Measurements from ENCODE around the gene GRIA1.

Gene GRIA1

DNA sequence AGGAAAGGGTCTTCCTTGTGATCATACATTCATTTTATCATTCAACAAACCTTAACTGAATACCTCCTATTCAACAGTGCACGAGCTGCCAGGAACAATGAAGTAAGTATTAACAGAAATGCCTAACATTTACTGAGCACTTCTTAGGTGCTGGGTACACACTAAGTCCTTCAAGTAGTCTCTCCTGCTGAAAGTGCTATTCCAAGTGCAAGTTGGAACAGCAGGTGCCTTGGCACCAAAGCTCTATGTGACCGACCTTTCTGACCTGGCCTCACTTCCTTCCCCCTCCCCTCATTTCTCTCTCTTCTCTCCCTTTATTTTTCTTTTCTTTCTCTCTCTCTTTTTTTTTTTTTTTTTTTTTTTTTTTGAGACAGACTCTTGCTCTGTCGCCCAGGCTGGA lies 94.5 kb downstream of the GRIA1 start:
- no peak overlapping the region for H3K4me3 ChIP-seq (ENCODE audit: low read depth, low read length)
- no peak for DNase-seq (ENCODE audit: low read depth)

DNA sequence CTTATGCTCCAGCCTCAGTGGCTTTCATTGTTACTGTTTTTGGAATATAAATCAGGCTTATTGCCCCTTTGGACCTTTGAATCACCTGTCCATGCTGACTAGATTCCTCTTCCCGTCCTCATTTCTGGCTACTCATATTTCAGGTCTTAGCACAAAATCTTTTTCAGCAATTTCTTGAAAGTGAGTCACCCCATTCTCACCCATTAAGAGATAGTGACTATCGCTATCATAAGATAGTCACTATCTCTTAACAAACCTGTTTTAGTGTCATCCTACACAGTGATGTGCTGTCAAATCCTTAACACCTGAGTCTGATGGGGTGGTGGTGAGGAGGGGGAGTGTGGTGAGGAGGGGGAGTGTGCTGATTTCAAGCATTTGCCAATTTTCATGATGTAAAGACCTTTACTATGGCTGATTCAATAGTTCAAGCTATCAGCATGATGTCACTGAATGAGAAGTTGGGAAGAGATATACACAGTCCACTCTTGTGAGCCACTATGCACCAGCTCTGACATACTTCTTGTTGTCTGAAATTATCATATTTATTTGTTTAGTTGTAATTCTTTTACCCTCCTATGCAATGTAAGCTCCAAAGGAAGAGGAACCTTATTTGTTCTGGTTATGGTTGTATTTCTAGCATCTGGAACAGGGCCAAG lies 95.3 kb downstream of the GRIA1 start:
- no peak for DNase-seq (ENCODE audit: low read depth)
- no peak overlapping the region for H3K4me3 ChIP-seq (ENCODE audit: low read depth, low read length)

DNA sequence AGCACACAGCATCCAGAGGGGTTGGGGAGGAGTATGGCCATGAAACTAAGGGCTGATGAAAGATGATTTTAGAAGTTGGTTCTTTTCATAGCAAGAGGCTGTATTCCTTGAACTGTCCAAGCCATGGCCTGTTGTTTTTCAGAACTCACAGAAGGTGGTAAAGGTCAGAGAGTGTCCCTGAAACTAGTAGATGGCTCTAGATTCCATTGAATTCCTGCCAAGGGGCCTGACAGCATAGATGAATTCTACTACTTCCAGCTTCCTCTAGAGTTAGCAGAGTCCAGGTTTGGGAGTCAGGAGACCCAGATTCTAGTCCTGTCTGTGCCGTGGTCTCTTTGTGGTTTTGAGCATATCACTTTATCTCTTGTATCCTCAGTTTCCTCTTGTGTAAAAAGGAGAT lies 101.6 kb downstream of the GRIA1 start:
- no peak for DNase-seq (ENCODE audit: low read depth)
- H3K4me3 ChIP-seq (ENCODE audit: low read depth, low read length), result no peak overlapping the region

DNA sequence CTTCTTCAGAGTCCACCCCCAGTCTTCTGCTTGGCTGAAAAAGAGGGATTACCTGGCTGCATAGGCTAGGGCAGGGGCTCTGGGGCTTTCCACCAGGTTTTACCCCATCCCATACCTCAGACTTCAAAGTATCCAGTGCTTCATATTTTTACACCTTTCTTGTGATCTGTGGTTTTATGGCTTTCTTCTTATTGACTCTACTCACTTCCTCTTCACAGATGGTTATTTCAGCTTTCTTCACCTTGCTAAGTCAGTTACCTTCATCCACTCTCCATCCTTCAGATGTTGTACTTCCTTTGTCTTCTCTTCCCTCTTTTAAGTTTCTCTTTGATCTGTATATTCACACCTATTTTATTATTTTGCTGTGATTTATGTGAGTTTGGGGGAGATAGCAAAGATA lies 104.3 kb downstream of the GRIA1 start:
- H3K4me3 ChIP-seq (ENCODE audit: low read depth, low read length), result no peak overlapping the region
- DNase-seq (ENCODE audit: low read depth), result no peak

DNA sequence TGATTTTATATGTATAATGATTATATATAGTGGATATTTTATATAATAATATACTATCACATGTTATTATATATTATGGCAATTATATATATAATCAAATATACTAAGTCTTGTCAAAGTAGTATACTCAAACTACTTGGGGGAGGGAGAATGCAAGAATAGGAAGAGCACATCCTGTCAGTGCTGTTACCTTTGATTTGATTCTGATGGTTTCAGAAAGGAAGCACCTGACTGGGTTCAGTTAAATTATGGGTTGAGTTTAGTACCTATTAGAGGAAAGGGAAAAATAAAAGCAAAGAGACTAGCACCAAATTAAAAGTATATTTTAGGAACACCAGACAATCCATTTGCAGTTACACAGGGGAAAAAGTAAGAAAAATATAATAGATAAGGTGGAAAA lies 107.6 kb downstream of the GRIA1 start:
- no peak overlapping the region for H3K4me3 ChIP-seq (ENCODE audit: low read depth, low read length)
- DNase-seq (ENCODE audit: low read depth), result no peak

DNA sequence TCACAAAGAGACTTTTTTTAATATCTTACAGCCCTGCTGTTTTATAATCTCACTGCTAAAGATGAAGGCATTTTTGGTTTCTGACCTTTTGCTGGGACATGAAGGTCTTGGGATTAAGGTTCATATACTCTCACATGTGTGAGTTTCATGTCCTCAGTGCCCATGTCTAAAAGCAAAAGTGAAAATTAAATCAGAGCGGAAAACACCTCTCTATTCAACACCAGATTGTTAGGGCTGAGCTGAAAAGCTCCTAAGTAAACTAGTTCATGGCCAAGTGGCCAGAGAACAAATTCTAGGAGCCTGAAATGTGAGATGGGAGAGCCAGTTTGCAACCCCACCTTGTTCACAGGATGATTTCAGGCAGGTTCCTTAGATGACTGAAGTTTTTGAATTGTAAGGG lies 110.9 kb downstream of the GRIA1 start:
- DNase-seq (ENCODE audit: low read depth), result no peak
- H3K4me3 ChIP-seq (ENCODE audit: low read depth, low read length), result no peak overlapping the region

DNA sequence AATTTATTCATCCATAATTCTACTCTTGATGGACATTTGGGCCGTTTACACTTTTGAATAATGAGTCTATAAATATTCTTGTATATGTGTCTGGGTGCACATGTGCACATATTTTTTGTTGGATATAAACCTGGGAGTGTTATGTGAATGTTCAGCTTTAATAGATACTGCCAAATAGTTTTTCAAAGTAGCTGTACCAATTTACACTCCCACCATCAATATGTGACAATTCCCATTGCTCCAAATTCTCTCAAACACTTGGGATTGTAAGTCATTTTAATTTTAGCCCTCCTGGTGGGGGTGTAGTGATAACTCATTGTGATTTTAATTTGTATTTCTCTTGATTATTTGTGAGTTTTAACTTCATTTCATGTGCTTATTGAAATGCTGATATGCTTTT lies 114.9 kb downstream of the GRIA1 start:
- DNase-seq (ENCODE audit: low read depth), result no peak
- H3K4me3 ChIP-seq (ENCODE audit: low read depth, low read length), result no peak overlapping the region

DNA sequence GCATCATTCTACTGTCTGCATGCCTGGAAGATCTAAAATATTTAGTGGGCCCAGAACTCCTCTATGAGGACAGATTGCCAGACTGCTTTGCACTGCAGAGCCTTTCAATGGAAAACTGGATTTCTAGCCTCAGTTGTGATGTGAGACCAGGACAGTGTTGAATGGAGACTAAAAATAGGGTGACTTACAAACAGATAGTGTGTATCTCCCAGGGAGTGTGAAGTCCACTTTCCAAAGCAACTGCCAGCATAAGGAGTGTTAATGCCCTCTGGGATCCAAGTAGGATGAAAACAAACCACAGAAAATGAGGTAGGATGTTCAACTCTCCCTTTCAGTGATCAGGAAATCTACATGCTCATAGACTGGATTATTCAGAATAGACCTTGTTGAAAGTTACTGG lies 119.5 kb downstream of the GRIA1 start:
- no peak overlapping the region for H3K4me3 ChIP-seq (ENCODE audit: low read depth, low read length)
- no peak for DNase-seq (ENCODE audit: low read depth)

DNA sequence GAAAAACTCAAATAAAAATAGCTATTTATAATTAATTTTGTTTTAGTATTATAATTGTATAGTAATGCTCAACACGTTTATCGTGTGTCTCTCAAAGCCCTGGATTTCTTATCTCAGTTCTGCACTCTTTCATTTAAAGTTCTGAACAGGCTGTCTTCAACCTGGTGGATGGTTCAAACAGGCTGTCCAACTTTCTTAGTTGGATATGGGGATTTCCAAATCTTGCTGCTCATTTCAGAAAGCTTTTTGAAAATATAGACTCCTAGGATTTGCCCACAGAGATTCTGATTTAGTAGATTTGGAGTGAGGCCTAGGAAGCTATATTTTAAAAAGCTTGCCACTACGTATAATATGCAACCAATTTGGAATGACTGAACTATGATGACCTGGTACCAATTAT lies 120.3 kb downstream of the GRIA1 start:
- no peak for DNase-seq (ENCODE audit: low read depth)
- H3K4me3 ChIP-seq (ENCODE audit: low read depth, low read length), result no peak overlapping the region

DNA sequence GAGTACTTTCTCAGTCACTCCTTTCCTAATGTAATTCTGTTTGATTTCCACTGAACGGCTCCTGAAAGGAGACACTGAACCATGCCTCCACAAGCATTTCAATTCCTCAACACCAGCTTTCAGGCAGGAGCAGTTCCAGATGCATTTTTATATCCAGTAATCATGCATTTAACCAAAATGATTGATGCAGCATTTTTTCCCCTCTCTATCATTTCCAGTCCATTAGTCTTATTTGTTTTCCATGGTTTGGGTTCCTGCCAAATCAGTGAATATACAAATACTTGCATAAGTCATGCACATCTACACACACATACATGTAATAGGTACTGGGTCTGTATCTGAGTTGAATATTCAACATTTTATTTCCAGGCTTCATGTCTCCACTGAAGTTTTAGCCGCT lies 122.7 kb downstream of the GRIA1 start:
- DNase-seq (ENCODE audit: low read depth), result no peak
- H3K4me3 ChIP-seq (ENCODE audit: low read depth, low read length), result no peak overlapping the region

DNA sequence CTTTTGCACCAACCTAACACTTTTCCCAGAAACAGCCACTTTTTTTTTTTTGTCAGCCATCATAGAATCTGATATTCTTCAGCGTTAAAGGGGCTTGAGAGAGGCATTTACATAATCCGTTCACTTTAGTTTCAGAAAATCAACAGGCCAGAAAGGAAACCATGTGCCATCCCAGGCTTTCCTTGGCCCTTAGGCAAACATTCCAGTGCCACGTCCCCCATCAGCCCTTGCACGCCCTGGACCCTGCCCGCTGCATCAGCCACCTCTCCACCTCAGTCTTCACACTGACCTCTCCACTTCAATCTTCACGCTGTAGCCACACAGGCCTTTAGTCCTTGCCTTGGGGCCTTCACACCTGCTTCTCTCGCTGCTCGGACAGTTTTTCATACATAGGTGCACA lies 123.2 kb downstream of the GRIA1 start:
- no peak for DNase-seq (ENCODE audit: low read depth)
- no peak overlapping the region for H3K4me3 ChIP-seq (ENCODE audit: low read depth, low read length)

DNA sequence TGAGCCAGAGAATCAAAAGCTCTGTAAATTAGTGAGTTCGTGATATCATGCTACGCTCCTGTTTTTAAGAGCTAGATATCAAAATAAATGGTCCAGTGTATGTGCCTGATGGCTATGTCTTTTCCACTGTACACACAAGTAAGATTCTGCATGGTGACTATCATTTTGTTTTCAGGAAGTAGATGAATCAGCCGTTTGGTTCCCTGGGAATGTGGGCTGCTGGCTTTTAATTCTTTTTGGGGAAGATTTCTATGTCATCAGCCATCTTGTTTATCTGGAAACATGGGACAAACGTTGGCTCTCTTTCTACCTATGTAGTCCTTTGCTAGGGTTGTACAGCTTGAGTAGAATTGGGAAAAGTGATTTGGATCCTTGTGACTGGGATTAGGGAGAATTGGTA lies 126.7 kb downstream of the GRIA1 start:
- no peak for DNase-seq (ENCODE audit: low read depth)
- no peak overlapping the region for H3K4me3 ChIP-seq (ENCODE audit: low read depth, low read length)

DNA sequence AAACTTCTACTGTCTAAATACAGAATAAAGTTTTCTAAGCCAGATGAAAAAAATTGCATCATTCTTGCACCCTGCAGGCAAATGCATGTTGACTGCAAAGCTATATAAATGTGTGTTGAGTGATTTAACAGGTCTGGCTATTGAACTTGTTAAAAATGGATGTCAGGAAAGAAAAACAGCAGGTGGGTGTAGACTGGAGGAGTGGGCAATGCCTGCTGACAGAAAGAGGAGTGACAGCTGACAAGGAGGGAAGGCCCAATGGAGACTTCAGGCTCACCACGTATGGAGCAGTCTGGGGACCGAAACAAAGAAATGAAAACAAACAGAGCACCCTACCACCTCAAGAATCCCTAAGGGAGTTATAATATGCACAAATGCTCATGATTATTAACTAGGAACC lies 127.8 kb downstream of the GRIA1 start:
- no peak overlapping the region for H3K4me3 ChIP-seq (ENCODE audit: low read depth, low read length)
- DNase-seq (ENCODE audit: low read depth), result no peak

DNA sequence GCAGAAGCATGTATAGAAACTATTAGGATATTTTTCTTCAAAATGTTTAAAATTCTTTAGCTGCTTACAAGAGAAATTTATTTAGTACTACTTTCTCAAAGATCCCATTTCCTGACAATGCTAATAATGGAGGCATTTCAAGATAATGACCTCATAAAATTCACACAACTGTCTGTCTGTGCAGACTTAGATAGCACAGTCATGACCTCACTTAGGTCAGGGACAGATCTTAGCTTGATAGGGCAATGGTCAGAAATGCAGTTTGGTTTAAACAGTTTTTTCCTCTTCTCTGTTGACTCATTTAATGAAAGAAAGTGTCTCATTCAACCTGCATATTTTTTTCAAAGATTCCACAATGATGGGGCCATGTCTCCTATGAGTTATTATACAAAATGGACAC lies 128.4 kb downstream of the GRIA1 start:
- no peak overlapping the region for H3K4me3 ChIP-seq (ENCODE audit: low read depth, low read length)
- DNase-seq (ENCODE audit: low read depth), result no peak

DNA sequence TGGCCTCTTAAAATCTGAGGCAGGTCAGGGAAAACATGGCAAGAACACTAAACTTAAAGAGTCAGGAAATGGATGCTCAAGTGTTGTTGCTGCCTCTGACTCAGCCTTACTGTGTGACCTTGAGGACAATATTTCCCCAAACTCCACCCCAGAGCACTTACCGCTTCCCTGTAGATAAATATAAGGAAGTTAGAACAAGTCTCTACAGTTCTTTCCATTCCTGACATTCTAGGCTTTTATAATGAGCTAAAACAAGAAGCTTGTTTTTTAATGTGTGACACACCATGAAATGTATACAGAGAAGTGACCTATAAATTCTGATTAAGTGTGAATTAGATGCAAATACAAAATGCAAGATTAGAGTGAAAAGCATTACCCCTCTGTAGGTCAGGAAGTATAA lies 129.3 kb downstream of the GRIA1 start:
- no peak overlapping the region for H3K4me3 ChIP-seq (ENCODE audit: low read depth, low read length)
- no peak for DNase-seq (ENCODE audit: low read depth)

DNA sequence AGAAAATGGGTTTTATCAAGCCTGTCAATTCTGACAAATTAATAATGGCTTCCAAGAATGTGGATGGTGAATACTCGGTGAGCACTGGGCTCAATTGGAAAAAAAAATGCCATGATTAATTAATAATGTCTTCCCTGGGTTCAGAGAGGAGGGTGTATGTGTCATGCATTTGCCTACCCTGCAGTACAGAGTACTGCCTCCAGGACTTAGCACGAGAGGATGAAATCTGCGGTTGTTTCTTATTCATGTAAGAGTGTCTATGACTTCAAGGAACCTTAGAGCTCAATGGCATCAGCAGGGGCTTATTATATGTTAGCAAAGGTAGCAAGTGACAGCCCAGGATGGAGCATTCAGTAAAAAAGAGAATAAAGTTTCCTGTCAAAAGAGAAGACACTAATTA lies 132.7 kb downstream of the GRIA1 start:
- no peak overlapping the region for H3K4me3 ChIP-seq (ENCODE audit: low read depth, low read length)
- DNase-seq (ENCODE audit: low read depth), result no peak

DNA sequence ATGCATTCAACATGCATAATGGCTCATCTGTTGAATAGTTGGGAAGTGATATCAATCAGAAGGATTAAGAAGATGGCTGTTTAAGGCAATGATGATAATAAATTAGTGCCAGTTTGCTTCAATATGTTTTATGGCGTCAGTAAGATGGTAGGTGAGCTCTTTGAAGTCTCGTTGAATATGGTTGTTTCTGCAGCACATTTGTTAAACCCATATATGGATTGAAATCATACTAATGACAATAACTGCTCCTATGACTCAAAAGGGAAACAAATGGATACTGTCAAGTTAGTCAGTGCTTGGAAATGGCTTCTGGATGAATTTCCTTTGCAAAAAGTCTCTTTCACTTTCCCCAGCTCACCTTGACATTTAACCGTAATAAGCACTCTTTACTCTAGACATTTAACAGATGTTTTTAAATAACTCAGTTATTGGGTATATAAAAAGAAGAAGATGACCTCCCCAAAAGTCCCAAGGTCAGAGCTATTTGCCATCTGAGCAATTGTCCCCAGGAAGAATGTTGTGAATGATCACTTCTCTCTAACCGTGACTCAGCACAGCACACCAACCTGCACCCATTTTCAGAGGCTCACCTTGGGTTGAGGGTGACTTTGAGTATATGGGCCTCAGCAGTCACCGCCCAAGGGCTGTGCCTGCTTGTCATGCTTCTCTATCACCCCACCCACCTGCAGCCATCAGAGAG lies 133.4 kb downstream of the GRIA1 start:
- no peak overlapping the region for H3K4me3 ChIP-seq (ENCODE audit: low read depth, low read length)

DNA sequence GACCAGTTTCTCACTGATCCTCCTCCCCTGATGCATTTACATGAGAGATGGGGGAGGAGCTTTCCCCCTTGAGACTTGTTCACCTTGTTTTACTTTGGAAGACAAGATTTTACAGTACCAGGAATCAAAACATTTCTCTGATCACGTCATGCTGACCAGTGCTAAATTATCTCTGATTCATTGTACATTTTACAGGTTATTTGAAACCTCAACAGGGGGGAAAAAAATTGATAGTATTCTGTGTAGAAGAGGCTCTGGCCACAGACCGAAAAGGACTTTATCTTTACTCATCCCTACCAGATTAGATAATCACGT lies 133.9 kb downstream of the GRIA1 start:
- no peak for DNase-seq (ENCODE audit: low read depth)
- no peak overlapping the region for H3K4me3 ChIP-seq (ENCODE audit: low read depth, low read length)

More for the DNA sequence above, 133.4 kb downstream of the GRIA1 start:
- no peak for DNase-seq (ENCODE audit: low read depth)

DNA sequence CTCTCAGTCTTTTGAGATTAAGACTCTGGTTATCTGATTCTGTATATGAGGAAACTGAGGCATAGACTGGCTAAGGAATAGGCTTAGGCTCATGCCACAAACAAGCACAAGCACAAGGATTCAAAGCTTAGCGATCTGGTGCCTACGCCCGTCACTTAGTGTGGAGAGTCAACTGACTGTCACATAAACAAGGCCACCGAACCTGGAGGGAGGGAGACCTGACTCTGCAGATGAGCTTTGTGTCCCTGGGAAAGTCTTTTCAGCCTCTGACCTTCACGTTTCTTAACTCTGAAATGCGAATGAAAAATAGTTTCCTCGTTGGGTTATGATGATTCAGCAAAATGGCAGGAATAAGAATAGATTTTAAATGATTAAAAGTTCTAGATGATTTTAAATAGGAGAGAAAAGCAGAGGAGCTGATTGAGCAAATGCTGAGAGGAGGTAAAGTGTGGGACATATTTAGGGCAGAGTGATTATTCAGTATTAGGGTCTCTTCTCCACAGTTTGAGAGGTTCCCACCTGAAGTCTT lies 135.4 kb downstream of the GRIA1 start:
- H3K4me3 ChIP-seq (ENCODE audit: low read depth, low read length), result no peak overlapping the region
- no peak for DNase-seq (ENCODE audit: low read depth)

DNA sequence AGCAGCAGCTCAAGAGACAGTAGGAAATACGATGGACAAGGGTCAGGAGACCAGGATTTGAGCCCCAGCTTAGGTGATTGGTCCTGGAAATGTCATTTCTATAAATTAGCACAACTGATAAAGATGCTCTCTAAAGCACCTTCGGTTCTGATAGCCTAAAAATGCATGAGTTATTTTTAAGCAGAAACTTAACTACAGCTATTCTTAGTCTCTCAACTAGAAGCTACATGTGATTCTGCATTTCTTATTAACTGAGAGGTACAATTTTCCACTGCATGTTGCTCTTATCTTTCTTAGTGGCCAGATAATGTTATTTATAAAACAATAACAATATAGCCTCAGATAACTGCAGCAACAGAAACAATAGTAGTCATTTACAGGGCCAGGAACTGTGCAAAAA lies 136.4 kb downstream of the GRIA1 start:
- H3K4me3 ChIP-seq (ENCODE audit: low read depth, low read length), result no peak overlapping the region
- no peak for DNase-seq (ENCODE audit: low read depth)
